ENCODE results near the gene ICE2.

DNA sequence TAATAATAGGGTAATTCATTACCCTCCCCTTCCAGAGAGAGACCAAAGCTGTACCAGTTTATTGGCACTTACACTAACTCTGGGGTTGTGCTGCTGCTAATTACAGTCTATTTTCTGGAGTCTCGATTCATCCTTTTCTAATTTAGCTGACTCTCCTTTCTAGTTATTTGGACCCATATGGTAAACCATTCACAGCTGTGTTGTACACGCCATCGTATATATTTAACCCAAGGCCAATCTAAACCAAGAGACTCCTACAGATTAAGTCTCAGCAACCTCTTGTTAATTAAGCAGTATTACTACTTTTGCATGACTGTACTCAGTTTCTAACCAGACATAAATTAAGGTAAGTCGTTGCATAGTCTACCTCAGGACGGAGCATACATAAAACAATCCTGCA lies 103.6 kb downstream of the ICE2 start:
- TF ChIP-seq, protein P1, sequence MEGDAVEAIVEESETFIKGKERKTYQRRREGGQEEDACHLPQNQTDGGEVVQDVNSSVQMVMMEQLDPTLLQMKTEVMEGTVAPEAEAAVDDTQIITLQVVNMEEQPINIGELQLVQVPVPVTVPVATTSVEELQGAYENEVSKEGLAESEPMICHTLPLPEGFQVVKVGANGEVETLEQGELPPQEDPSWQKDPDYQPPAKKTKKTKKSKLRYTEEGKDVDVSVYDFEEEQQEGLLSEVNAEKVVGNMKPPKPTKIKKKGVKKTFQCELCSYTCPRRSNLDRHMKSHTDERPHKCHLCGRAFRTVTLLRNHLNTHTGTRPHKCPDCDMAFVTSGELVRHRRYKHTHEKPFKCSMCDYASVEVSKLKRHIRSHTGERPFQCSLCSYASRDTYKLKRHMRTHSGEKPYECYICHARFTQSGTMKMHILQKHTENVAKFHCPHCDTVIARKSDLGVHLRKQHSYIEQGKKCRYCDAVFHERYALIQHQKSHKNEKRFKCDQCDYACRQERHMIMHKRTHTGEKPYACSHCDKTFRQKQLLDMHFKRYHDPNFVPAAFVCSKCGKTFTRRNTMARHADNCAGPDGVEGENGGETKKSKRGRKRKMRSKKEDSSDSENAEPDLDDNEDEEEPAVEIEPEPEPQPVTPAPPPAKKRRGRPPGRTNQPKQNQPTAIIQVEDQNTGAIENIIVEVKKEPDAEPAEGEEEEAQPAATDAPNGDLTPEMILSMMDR (conservative IDR thresholded peaks at IDR 0.05; ENCODE audit: low read length), result no peak
- TF ChIP-seq EZH2phosphoT487 (IDR thresholded peaks at IDR 0.05; ENCODE audit: borderline replicate concordance), result no peak

Measured in Loucy (cell line).